CD4-positive, alpha-beta T cell treated with Interleukin-12 subunit alpha and Interleukin-12 subunit beta, for 1 hour (primary cell): ENCODE results near the gene ADAMTSL2.

ENCODE experiments used
- DNase-seq: peaks from one replicate; pipeline ENCODE4 v3.0.0-alpha.2; 2020

ADAMTSL2 gene

GRCh38 chr9:133591985-133592384 lies 57.5 kb downstream of the ADAMTSL2 start:
- DNase-seq: no peak

GRCh38 chr9:133592731-133593409 lies 58.4 kb downstream of the ADAMTSL2 start:
- DNase-seq: peak; percentile 7

GRCh38 chr9:133593587-133594253 lies 59.2 kb downstream of the ADAMTSL2 start:
- no peak for DNase-seq

- no peak for DNase-seq
These were observed 59.8 kb downstream of the ADAMTSL2 start for GRCh38 chr9:133594310-133594709.

- no peak for DNase-seq
These were observed 61.4 kb downstream of the ADAMTSL2 start for GRCh38 chr9:133595910-133596309.

- DNase-seq: no peak
These were observed 62.9 kb downstream of the ADAMTSL2 start for GRCh38 chr9:133597316-133597957.

- DNase-seq: no peak
These were observed 64.5 kb downstream of the ADAMTSL2 start for GRCh38 chr9:133598978-133599377.

GRCh38 chr9:133599470-133600173 lies 65.1 kb downstream of the ADAMTSL2 start:
- no peak for DNase-seq

GRCh38 chr9:133600739-133601138 lies 66.2 kb downstream of the ADAMTSL2 start:
- no peak for DNase-seq

- DNase-seq: no peak
These were observed 67.2 kb downstream of the ADAMTSL2 start for GRCh38 chr9:133601746-133602145.

- DNase-seq: no peak
These were observed 67.8 kb downstream of the ADAMTSL2 start for GRCh38 chr9:133602277-133602676.

GRCh38 chr9:133603135-133603927 lies 68.8 kb downstream of the ADAMTSL2 start:
- no peak for DNase-seq

- peak; percentile 30 for DNase-seq
These were observed 69.7 kb downstream of the ADAMTSL2 start for GRCh38 chr9:133604214-133604613.

- no peak for DNase-seq
These were observed 70.4 kb downstream of the ADAMTSL2 start for GRCh38 chr9:133604856-133605255.

- no peak for DNase-seq
These were observed 70.9 kb downstream of the ADAMTSL2 start for GRCh38 chr9:133605446-133605845.

- no peak for DNase-seq
These were observed 71.6 kb downstream of the ADAMTSL2 start for GRCh38 chr9:133605856-133606707.

- no peak for DNase-seq
These were observed 72.2 kb downstream of the ADAMTSL2 start for GRCh38 chr9:133606708-133607025.

- DNase-seq: no peak
These were observed 72.9 kb downstream of the ADAMTSL2 start for GRCh38 chr9:133607381-133607780.

- DNase-seq: no peak
These were observed 73.5 kb downstream of the ADAMTSL2 start for GRCh38 chr9:133607976-133608375.

GRCh38 chr9:133608382-133608781 lies 73.9 kb downstream of the ADAMTSL2 start:
- no peak for DNase-seq

- no peak for DNase-seq
These were observed 74.4 kb downstream of the ADAMTSL2 start for GRCh38 chr9:133608889-133609288.
